Parathyroid adenoma (tissue), 2 donors: ENCODE measurements around the gene DVL2.

Experiments used
- H2AFZ ChIP-seq: fragments of 300-600 bp; sonication (generic); one replicate; pipeline ENCODE4 v1.7.0; 2017; ENCODE audit warnings: antibody characterized with exemption, mild to moderate bottlenecking
- H3K27ac ChIP-seq: fragments of 300-600 bp; sonication (generic); one replicate; pipeline ENCODE4 v1.7.0; 2017
- H3K27me3 ChIP-seq: fragments of 300-600 bp; sonication (generic); one replicate; pipeline ENCODE4 v1.7.0; 2017; ENCODE audit warnings: low read length; ENCODE audit not compliant: control insufficient read depth, insufficient read depth
- H3K36me3 ChIP-seq: fragments of 300-600 bp; sonication (generic); one replicate; pipeline ENCODE4 v1.7.0; 2017; ENCODE audit warnings: low read length; ENCODE audit not compliant: control insufficient read depth, insufficient read depth
- H3K4me1 ChIP-seq: fragments of 300-600 bp; sonication (generic); one replicate; pipeline ENCODE4 v1.7.0; 2017; ENCODE audit warnings: control low read depth
- H3K4me2 ChIP-seq: fragments of 300-600 bp; sonication (generic); one replicate; pipeline ENCODE4 v1.7.0; 2017; ENCODE audit warnings: low read length
- H3K4me3 ChIP-seq: fragments of 300-600 bp; sonication (generic); one replicate; pipeline ENCODE4 v1.7.0; 2017; ENCODE audit warnings: low read depth, low read length
- H3K79me2 ChIP-seq: fragments of 300-600 bp; sonication (generic); one replicate; pipeline ENCODE4 v1.7.0; 2017; ENCODE audit warnings: control low read depth
- H3K9ac ChIP-seq: fragments of 300-600 bp; sonication (generic); one replicate; pipeline ENCODE4 v1.7.0; 2017; ENCODE audit warnings: mild to moderate bottlenecking
- H3K9me3 ChIP-seq: fragments of 300-600 bp; sonication (generic); one replicate; pipeline ENCODE4 v1.7.0; 2017; ENCODE audit warnings: low read length; ENCODE audit not compliant: control insufficient read depth
- CTCF ChIP-seq: fragments of 300-600 bp; sonication (generic); IDR thresholded peaks from one replicate; pipeline ENCODE4 v1.7.0; 2017; ENCODE audit warnings: antibody characterized with exemption, mild to moderate bottlenecking
- donor health status: primary hyperparathyroidism.

Gene DVL2

GRCh38 chr17:7256766-7257456 is 22.6 kb upstream of the DVL2 start:
- H3K9me3 ChIP-seq, result no peaks in the 10 kb centered on the region
- no peaks in the 10 kb centered on the region for H3K36me3 ChIP-seq
- no peak overlapping the region for H3K9ac ChIP-seq
- H3K4me3 ChIP-seq, result no peak overlapping the region
- no peaks in the 10 kb centered on the region for H3K27me3 ChIP-seq
- peaks cover 11% of the 10 kb centered on the region for H3K4me1 ChIP-seq
- no peak overlapping the region for H3K4me2 ChIP-seq
- H3K27ac ChIP-seq, result no peak overlapping the region
- no peak for TF ChIP-seq CTCF
- H3K79me2 ChIP-seq, result peaks cover 21% of the 10 kb centered on the region
- no peak overlapping the region for H2AFZ ChIP-seq

- no peaks in the 10 kb centered on the region for H3K9me3 ChIP-seq
- no peak overlapping the region for H3K9ac ChIP-seq
- H3K36me3 ChIP-seq, result no peaks in the 10 kb centered on the region
- H3K27me3 ChIP-seq, result no peaks in the 10 kb centered on the region
- H3K4me1 ChIP-seq, result peaks cover 19% of the 10 kb centered on the region
- H3K27ac ChIP-seq, result no peak overlapping the region
- no peak overlapping the region for H2AFZ ChIP-seq
- H3K79me2 ChIP-seq, result peaks cover 30% of the 10 kb centered on the region
- no peak overlapping the region for H3K4me2 ChIP-seq
- TF ChIP-seq CTCF, result no peak
- no peak overlapping the region for H3K4me3 ChIP-seq
Measured at GRCh38 chr17:7254511-7254910, 20.2 kb upstream of the DVL2 start.

GRCh38 chr17:7253082-7253481 is 18.8 kb upstream of the DVL2 start:
- H3K4me3 ChIP-seq, result peak overlapping the region; percentile 89
- no peak for TF ChIP-seq CTCF
- no peak overlapping the region for H3K9ac ChIP-seq
- H3K4me1 ChIP-seq, result peaks cover 20% of the 10 kb centered on the region
- peak overlapping the region; percentile 96 for H3K4me2 ChIP-seq
- H2AFZ ChIP-seq, result no peak overlapping the region
- H3K27ac ChIP-seq, result peak overlapping the region; percentile 94
- H3K79me2 ChIP-seq, result peaks cover 37% of the 10 kb centered on the region
- no peaks in the 10 kb centered on the region for H3K36me3 ChIP-seq
- H3K27me3 ChIP-seq, result no peaks in the 10 kb centered on the region
- H3K9me3 ChIP-seq, result no peaks in the 10 kb centered on the region

GRCh38 chr17:7252176-7253043 is 18.1 kb upstream of the DVL2 start, which contains the start of gene ELP5:
Gene ELP5 (plus strand): TSS chr17:7252215. CDS start chr17:7252551, 336 bp downstream.
- Histone ChIP-seq H3K4me3 (peak within 1 kb of the TSS; percentile 89), H3K27ac (peak within 1 kb of the TSS; percentile 94), H3K36me3 (no peaks in the 10 kb centered on the region), H3K79me2 (peaks cover 43% of the 10 kb centered on the region), H3K27me3 (no peaks in the 10 kb centered on the region), H3K4me2 (peak within 1 kb of the TSS; percentile 96), H2AFZ (peak within 1 kb of the TSS; percentile 70), H3K9ac (peak within 1 kb of the TSS; percentile 21), H3K4me1 (peaks cover 20% of the 10 kb centered on the region), H3K9me3 (no peaks in the 10 kb centered on the region)
- peak; percentile 62 for TF ChIP-seq CTCF
